Measurements from ENCODE around the gene ZNF385D. TPM values are rescaled to one million over a fixed set of nuclear protein-coding genes. Genes with fewer than 3 reads are reported as not detected.

ZNF385D gene
- total and polyA plus RNA-seq, 2 experiments from 2014 or later, result 2.7 to 12.3 TPM

DNA sequence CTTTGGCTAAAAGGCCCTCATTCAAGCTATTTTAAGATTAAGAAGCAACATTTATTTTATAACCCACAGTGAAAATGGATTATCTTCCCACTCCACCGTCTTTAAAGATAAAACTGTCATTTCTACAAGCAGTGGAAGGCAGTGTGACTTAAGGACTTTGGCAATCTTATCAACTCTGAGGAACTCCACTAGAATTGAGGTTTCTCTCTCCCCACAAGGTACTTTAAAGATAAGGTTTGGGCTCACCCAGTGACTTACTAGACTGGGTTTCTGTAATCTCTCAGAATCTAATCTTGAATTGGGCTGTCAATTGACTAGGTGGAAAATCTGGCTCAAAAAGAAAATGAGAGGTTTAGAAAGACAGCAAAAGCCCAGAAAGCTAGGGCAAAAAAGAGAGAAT lies 21.7 kb downstream of the ZNF385D start (continued):
- TF ChIP-seq, protein P1, sequence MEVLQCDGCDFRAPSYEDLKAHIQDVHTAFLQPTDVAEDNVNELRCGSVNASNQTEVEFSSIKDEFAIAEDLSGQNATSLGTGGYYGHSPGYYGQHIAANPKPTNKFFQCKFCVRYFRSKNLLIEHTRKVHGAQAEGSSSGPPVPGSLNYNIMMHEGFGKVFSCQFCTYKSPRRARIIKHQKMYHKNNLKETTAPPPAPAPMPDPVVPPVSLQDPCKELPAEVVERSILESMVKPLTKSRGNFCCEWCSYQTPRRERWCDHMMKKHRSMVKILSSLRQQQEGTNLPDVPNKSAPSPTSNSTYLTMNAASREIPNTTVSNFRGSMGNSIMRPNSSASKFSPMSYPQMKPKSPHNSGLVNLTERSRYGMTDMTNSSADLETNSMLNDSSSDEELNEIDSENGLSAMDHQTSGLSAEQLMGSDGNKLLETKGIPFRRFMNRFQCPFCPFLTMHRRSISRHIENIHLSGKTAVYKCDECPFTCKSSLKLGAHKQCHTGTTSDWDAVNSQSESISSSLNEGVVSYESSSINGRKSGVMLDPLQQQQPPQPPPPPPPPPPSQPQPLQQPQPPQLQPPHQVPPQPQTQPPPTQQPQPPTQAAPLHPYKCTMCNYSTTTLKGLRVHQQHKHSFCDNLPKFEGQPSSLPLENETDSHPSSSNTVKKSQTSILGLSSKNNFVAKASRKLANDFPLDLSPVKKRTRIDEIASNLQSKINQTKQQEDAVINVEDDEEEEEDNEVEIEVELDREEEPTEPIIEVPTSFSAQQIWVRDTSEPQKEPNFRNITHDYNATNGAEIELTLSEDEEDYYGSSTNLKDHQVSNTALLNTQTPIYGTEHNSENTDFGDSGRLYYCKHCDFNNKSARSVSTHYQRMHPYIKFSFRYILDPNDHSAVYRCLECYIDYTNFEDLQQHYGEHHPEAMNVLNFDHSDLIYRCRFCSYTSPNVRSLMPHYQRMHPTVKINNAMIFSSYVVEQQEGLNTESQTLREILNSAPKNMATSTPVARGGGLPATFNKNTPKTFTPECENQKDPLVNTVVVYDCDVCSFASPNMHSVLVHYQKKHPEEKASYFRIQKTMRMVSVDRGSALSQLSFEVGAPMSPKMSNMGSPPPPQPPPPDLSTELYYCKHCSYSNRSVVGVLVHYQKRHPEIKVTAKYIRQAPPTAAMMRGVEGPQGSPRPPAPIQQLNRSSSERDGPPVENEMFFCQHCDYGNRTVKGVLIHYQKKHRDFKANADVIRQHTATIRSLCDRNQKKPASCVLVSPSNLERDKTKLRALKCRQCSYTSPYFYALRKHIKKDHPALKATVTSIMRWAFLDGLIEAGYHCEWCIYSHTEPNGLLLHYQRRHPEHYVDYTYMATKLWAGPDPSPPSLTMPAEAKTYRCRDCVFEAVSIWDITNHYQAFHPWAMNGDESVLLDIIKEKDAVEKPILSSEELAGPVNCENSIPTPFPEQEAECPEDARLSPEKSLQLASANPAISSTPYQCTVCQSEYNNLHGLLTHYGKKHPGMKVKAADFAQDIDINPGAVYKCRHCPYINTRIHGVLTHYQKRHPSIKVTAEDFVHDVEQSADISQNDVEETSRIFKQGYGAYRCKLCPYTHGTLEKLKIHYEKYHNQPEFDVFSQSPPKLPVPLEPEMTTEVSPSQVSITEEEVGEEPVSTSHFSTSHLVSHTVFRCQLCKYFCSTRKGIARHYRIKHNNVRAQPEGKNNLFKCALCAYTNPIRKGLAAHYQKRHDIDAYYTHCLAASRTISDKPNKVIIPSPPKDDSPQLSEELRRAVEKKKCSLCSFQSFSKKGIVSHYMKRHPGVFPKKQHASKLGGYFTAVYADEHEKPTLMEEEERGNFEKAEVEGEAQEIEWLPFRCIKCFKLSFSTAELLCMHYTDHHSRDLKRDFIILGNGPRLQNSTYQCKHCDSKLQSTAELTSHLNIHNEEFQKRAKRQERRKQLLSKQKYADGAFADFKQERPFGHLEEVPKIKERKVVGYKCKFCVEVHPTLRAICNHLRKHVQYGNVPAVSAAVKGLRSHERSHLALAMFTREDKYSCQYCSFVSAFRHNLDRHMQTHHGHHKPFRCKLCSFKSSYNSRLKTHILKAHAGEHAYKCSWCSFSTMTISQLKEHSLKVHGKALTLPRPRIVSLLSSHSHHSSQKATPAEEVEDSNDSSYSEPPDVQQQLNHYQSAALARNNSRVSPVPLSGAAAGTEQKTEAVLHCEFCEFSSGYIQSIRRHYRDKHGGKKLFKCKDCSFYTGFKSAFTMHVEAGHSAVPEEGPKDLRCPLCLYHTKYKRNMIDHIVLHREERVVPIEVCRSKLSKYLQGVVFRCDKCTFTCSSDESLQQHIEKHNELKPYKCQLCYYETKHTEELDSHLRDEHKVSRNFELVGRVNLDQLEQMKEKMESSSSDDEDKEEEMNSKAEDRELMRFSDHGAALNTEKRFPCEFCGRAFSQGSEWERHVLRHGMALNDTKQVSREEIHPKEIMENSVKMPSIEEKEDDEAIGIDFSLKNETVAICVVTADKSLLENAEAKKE (CRISPR knock-in tag; IDR thresholded peaks at IDR 0.05), result no peak
- TF ChIP-seq, protein P2, sequence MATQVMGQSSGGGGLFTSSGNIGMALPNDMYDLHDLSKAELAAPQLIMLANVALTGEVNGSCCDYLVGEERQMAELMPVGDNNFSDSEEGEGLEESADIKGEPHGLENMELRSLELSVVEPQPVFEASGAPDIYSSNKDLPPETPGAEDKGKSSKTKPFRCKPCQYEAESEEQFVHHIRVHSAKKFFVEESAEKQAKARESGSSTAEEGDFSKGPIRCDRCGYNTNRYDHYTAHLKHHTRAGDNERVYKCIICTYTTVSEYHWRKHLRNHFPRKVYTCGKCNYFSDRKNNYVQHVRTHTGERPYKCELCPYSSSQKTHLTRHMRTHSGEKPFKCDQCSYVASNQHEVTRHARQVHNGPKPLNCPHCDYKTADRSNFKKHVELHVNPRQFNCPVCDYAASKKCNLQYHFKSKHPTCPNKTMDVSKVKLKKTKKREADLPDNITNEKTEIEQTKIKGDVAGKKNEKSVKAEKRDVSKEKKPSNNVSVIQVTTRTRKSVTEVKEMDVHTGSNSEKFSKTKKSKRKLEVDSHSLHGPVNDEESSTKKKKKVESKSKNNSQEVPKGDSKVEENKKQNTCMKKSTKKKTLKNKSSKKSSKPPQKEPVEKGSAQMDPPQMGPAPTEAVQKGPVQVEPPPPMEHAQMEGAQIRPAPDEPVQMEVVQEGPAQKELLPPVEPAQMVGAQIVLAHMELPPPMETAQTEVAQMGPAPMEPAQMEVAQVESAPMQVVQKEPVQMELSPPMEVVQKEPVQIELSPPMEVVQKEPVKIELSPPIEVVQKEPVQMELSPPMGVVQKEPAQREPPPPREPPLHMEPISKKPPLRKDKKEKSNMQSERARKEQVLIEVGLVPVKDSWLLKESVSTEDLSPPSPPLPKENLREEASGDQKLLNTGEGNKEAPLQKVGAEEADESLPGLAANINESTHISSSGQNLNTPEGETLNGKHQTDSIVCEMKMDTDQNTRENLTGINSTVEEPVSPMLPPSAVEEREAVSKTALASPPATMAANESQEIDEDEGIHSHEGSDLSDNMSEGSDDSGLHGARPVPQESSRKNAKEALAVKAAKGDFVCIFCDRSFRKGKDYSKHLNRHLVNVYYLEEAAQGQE (IDR thresholded peaks at IDR 0.05; ENCODE audit: unreplicated experiment), result no peak
- TF ChIP-seq JUNB (IDR thresholded peaks at IDR 0.05; ENCODE audit: unreplicated experiment) (no peak), EZH2phosphoT487 (IDR thresholded peaks at IDR 0.05; ENCODE audit: unreplicated experiment) (no peak)

DNA sequence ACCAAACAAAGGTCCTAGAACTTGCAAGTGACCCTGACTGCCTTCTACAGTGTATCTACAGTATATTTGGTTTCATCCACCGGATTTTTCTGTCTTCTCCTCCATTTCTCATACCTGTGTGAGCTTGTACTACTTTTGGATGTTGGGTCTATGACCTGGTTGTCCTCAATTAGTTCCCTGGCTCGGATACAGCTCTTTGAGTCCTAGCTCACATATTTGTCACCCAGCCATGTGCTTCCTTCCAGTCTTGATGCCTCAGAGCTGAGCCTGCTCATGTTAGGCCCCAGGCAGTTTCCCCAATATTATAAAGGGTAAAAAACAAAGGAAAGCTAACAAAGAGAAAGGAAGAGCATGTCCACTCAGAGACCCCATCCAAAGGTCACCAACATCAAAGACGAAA lies 28.2 kb downstream of the ZNF385D start:
- Histone ChIP-seq H3K27ac (ENCODE audit: low read depth) (no peak overlapping the region), H3K36me3 (ENCODE audit: insufficient read depth) (no peaks in the 10 kb centered on the region), H3K9me2 (ENCODE audit: insufficient read depth) (peaks cover 14% of the 10 kb centered on the region), H2AFZ (no peak overlapping the region), H3K4me1 (ENCODE audit: insufficient read depth) (peaks cover 24% of the 10 kb centered on the region), H3K4me3 (no peak overlapping the region), H3F3A (replicated peaks; ENCODE audit: low read depth) (no peaks in the 10 kb centered on the region), H3K27me3 (ENCODE audit: insufficient read depth) (no peaks in the 10 kb centered on the region), H3K79me2 (replicated peaks; ENCODE audit: insufficient read depth) (no peaks in the 10 kb centered on the region; the same call in 1 of the 2 replicates), H4K20me1 (replicated peaks; ENCODE audit: insufficient read depth) (no peaks in the 10 kb centered on the region), H3K4me2 (no peak overlapping the region)
- ATAC-seq (no peak), DNase-seq (ENCODE audit: low spot score) (no peak)
- Mint-ChIP-seq H3K27me3 (ENCODE audit: insufficient read depth, low read depth, poor library complexity) (peaks cover 2% of the 10 kb centered on the region), H3K36me3 (ENCODE audit: low read depth) (no peaks in the 10 kb centered on the region), H3K9me3 (no peaks in the 10 kb centered on the region; the same call in 2 of the 3 replicates), H3K4me3 (no peak overlapping the region), H3K27ac (no peak overlapping the region), H3K4me1 (peaks cover 24% of the 10 kb centered on the region)
- TF ChIP-seq, protein P1 (CRISPR knock-in tag; IDR thresholded peaks at IDR 0.05), result no peak
- TF ChIP-seq EZH2 (IDR thresholded peaks at IDR 0.05; ENCODE audit: low read depth, unreplicated experiment) (no peak), ZNF114 (CRISPR knock-in tag; IDR thresholded peaks at IDR 0.05) (no peak)

Data from GM23338 (cell line).